Umbilical cord (tissue), 2 donors: ENCODE data around the gene CHST4. TPM values are rescaled to one million over a fixed set of nuclear protein-coding genes. Genes with fewer than 3 reads are reported as not detected.
A peak's percentile ranks its signal among the peaks of the same experiment; 100 is the strongest.
"Not testable (repeated sequence)": the region's sequence is repeated elsewhere in the genome, so short reads cannot be mapped to it uniquely, and the experiment has no call there.

Source experiments
- DNase-seq: peaks from one replicate; pipeline ENCODE4 v3.0.0-alpha.2; 2015; ENCODE audit warnings: low spot score
- total RNA-seq: library from RNA; depleted of rRNA; stranded (reverse); fragments of >200 nt; gene quantifications from one replicate; pipeline ENCODE4 v1.2.3, GENCODE V29; 2014; ENCODE audit warnings: low replicate concordance; ENCODE audit not compliant: insufficient read depth

Gene CHST4
- total RNA-seq, 1 donor from 2014 or later = 1.2 TPM

DNA sequence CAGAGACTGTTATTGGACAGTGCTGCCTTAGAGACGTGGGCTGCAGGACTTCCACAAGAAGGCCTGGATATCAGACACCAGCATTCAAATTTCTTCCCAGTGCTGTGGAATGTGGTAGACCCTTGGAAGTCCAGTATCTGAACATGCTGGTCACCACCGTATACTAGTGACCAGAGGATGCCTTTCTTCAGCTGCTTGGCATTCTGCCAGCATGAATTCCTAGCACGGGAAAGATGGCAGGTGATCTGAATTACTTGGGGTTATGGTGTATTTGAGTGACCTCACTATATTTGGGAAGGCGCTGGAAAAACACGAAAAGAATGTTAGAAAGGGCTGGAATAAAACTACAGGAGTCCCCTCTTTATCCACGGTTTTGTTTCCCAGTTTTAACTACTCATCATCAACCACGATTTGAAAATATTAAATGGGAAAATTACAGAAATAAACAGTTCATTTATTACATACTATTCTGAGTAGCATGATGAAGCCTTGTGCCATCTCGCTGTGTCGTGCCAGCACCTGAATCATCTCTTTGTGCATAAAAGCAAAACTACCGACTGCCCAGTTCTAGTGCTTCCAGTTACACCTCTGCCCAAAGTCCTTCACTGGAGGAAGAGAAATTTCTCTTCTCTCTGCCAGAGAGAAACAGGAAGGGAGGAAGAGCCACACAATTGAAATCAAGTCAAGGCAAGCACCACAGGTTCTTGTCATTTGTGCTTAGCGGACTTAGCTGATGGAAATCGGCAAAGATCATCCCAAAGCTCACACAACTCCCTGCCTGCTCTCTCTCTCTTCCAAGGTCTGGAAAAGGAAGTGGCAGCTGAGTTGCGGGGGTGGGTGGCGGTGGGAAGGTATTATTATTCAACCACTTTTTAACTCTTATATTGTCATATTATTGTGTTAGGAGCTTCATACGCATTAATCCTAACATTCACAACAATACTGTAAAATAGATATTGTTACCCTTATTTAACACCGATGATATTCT, 1.4 kb upstream of the CHST4 start:
- no peak for DNase-seq

- no peak for DNase-seq
Measured at GRCh38 chr16:71528257-71528656, 2.0 kb downstream of the CHST4 start.

- no peak for DNase-seq
Measured at GRCh38 chr16:71528863-71529262, 2.6 kb downstream of the CHST4 start.

DNA sequence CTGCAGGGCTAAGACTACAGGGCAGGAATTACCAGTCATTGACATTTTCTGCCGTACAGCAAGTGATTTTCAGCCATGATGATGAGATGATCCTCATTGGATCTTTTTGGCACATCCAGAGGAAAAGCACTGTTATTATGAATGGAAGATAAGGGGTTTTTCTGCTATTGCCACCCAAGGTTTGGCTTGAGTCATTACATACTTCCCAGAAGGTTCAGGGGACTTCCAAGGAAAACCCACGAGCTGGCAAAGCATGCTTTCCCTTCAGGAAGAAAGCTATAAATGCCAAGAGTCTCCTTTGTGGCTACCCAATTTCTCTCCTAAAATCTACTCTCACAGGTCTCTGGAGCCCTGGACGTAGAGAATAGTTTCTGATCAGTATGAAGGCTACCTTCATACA, 6.1 kb downstream of the CHST4 start:
- DNase-seq = no peak

- no peak for DNase-seq
Measured at GRCh38 chr16:71536752-71537499, 10.7 kb downstream of the CHST4 start.

DNA sequence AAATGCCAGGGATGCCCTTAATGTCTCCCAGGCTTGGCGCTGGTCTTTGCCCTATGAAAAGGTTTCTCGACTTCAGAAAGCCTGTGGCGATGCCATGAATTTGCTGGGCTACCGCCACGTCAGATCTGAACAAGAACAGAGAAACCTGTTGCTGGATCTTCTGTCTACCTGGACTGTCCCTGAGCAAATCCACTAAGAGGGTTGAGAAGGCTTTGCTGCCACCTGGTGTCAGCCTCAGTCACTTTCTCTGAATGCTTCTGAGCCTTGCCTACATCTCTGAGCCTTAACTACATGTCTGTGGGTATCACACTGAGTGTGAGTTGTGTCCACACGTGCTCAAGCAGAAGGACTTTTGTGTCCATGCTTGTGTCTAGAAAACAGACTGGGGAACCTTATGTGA, 11.4 kb downstream of the CHST4 start:
- DNase-seq = peak; percentile 20

DNA sequence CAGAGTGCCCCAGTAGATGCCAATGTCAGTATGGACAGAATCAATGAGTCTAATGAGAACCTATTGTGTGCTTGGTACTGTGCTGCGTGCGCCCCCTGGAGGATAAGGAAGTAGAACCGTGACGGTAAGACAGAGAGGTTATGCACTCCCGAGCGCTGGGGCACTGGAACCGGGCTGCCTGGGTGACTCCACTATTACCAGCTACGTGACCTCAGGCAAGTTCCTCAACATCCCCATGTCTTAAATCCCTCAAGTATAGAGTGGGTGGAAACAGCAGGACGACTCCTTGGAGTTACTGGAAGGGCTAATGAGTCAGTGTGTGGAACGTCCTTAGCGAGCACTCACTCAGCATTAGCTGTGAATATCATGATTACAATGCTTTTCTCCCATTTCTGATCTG, 16.2 kb downstream of the CHST4 start:
- DNase-seq = no peak

DNA sequence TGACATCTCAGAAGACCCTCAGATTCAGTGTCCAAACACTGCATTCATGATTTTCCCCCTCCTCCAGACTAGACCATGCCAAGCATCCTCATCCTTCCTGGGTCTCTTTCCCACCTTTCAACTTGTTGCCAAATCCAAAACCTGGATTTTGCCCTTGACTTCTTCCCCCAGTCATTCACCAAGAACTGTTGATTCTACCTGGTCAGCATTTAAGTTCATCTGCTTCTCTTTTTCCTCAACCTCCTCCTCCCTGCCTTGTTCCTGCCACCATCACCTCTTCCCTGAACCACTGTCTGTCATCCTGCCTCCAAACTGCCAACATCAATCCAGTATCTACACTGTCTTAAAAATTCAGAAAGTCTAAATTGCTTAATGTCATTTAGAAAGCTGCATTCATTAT, 20.9 kb downstream of the CHST4 start:
- DNase-seq = no peak

DNA sequence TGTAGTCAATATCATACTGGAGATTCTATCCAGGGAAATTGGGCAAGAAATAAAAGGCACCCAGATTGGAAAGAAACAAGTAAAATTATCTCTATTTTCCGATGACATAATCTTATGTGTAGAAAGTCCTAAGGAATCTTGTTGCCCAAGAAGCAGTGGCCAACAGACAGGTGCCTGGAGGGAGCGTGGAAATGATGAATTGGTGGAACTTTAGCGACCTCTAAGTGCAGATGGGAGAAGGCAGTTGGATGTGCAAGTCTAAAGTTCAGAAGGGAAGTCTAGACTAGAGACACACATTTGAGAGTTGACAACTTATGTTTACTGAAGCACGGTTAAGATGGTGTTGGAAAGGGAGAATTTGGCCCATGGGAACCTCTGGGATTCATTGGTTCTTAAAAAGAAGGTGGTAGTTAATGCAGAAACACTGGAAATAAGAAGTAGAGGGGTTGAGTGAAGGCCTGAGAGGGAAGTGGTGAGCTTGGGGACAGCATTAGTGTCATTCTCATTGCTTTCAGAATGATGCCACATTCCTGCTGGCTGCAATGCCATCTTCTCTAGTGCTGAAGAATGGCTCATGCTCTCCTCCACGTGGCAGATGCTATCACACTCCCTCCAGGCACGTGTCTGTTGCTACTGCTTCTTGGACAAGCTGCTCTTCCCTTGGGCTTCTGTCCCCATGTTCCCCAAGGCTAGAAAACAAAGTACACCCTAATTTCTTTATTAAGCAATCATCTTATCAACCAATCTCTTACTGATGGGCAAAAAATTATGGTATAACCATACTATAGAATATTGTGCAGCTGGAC, 26.7 kb downstream of the CHST4 start:
- no peak for DNase-seq

DNA sequence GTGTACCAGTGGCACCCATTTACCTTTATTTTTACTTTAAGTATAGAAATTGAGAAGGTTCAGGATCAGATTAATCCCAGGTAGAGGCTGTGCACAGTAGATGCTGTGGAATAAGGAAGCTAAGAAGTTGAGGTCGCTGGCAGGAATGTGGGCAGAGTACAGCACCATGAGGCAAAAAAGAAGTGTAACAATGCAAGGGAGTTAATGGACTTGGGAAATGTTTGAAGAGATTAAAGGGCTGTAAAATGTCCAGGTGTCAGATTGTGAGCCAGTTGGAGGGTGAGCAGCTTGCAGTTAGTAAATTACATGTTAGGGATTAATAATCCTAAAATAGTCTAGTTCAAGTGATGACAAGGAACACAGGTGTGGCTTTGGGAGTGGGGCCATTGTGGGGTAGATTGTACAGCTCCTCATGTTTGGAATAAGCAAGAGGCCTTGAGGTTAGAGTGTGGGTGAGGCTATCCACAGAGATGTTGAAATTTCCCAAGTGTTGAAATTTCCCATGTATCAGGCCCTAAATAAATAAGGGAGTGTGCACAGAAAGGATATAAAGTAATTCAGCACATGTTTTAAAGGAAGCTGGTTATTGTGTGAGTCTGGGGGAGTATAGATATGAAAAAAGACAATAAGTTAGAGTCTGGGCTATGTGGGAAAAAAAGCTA, 29.1 kb downstream of the CHST4 start:
- DNase-seq = no peak

DNA sequence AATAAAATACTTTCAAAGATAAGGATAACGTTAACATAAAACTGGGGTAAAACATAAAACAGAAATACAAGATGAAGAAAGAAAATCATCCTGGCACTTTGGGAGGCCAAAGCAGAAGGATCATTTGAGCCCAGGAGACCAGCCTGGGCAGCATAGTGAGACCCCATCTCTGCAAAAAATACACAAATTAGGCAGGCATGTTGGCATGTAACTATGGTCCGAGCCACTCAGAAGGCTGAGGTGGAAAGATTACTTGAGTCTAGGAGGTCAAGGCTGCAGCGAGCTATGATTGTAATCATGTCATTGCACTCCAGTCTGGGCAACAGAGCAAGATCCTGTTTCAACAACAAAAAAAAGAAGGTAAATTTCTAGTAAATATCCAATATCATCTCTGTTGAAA, 31.1 kb downstream of the CHST4 start:
- no peak for DNase-seq

- DNase-seq = no peak
Measured at GRCh38 chr16:71557954-71558582, 31.8 kb downstream of the CHST4 start.

GRCh38 chr16:71559855-71560254, 33.6 kb downstream of the CHST4 start:
- DNase-seq = no peak

DNA sequence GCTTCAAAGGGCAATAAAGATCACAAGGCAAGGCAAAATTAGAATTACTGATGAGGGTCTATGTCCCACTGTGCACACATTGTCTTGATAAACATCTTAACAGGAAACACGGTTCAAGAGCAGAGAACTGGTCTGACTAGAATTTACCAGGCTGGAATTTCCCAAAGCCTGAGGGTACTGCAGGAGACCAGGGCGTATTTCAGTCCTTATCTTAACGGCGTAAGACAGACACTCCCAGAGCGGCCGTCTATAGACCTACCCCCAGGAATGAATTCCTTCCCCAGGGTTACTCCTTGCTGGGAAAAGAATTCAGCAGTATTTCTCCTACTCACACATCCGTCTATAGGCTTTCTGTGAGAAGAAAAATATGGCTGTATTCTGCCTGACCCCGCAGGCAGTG, 35.7 kb downstream of the CHST4 start:
- DNase-seq = not testable (repeated sequence)

DNA sequence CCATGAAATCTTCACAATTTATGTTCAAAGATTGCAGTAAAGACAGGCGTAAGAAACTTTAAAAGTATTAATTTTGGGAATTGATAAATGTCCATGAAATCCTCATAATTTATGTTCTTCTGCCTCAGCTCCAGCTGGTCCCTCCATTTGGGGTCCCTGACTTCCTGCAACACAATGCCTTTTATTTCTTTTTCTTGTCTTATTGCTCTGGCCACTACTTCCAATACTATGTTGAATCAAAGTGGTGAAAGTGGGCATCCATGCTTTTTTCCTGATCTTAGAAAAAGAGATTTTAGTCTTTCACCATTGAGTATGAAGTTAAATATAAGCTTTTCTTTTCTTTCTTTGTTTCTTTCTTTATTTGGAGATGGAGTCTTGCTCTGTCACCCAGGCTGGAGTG, 36.3 kb downstream of the CHST4 start:
- DNase-seq = no peak

- no peak for DNase-seq
Measured at GRCh38 chr16:71564335-71564967, 38.2 kb downstream of the CHST4 start.

GRCh38 chr16:71565812-71566700, 39.8 kb downstream of the CHST4 start:
- DNase-seq = no peak

DNA sequence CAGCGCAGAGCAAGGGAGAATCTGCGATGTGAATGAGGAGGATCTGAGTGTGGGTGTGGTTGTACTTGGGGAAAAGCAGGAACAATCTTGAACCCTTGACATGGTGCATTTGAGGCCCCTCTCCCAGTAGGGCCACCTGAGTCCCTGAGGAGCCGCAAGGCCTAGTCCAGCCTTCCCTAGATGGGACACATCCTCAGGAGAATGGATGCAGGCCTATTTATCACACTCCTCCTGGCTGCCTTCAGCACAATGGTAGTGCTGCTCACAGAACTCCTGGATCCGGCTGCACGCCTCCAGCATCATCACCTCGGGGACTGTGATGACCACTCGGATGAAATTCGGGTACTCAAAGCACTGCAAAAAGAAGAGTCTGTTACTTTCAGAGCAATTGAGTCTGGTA, 41.7 kb downstream of the CHST4 start:
- DNase-seq = no peak

DNA sequence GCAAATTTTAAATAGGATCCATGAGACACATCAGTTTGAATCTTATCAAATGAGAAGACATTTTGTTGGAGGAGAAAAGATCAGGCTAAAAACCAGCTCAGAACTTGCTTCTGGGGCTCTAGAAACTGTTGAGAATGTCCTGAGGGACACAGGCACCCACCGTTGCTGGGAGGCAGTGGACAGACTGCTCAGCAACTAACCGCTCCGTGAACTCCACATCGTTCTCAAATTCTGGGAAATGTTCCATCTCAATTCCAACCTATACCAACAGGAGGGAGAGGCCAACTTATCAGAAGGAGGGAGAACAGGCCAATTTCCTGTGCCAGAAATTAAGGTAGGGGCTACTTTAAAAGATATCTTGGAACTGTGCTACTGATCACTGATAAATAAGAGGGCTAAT, 42.3 kb downstream of the CHST4 start:
- no peak for DNase-seq
